Stimulated activated CD4-positive, alpha-beta T cell treated with anti-CD3 and anti-CD28 coated beads, Interleukin-1b, Interleukin-23, amount 100 ng/mL, for 1 hour (primary cell): Measurements from ENCODE around the gene RNF113A.
"Not testable (repeated sequence)": the region's sequence is repeated elsewhere in the genome, so short reads cannot be mapped to it uniquely, and the experiment has no call there.

ENCODE experiments used
- DNase-seq, 2 donors: peaks; one replicate each; pipeline ENCODE4 v3.0.0-alpha.2; 2020; ENCODE audit warnings: low read depth in 2 of 2

The RNF113A gene

GRCh38 chrX:119871599-119872395 lies at the start of gene RNF113A, which contains the start of gene NDUFA1:
Gene RNF113A, minus strand, starts transcription at chrX:119871733. Its CDS starts 120 bp downstream, at chrX:119871613.
Gene NDUFA1, plus strand, starts transcription at chrX:119871832. Its CDS starts 80 bp downstream, at chrX:119871912.
- DNase-seq = peak; percentile 47 to 52

- DNase-seq = no peak
These were observed 48.5 kb upstream of the RNF113A start for GRCh38 chrX:119919835-119920585.

GRCh38 chrX:119917877-119918276 lies 46.3 kb upstream of the RNF113A start:
- DNase-seq = no peak

DNA sequence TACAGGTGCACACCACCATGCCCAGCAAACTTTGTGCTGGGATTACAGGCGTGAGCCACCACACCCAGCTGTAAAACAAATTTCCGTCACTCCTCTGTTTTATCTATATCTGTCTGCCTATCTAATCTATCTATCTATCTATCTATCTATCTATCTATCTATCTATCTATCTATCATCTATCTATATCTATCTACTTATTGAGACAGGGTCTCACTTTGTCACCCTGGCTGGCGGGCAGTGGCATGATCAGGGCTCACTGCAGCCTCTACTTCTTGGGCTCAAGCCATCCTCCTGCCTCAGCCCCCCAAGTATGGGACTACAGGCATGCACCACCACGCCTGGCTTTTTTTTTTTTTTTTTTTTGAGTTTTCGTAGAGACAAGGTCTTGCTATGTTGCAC lies 44.8 kb upstream of the RNF113A start:
- no peak for DNase-seq

DNA sequence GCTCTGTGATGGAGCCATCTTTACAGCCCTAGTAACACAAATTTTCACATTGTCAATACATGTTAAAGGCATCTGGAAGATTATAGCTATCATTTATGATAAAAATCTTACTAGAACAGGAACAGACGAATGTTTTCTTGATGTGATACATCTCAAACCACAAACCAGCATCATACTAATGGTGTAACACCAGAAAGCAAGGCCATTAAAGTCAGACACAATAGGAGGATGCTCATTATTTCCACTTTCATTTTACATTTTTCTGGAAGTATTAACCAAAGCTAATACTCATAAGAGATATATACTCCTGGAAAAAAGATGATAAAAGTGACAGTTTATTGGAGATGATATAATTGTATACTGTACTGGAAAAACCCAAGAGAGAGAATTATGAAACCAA lies 29.4 kb upstream of the RNF113A start:
- no peak for DNase-seq

GRCh38 chrX:119899125-119899524 lies 27.6 kb upstream of the RNF113A start:
- no peak for DNase-seq

- no peak for DNase-seq
These were observed 24.4 kb upstream of the RNF113A start, which contains the start of gene AKAP14 for GRCh38 chrX:119895843-119896326. Gene AKAP14, plus strand, starts transcription at chrX:119895893. Its CDS starts 7,331 bp downstream, at chrX:119903224.

DNA sequence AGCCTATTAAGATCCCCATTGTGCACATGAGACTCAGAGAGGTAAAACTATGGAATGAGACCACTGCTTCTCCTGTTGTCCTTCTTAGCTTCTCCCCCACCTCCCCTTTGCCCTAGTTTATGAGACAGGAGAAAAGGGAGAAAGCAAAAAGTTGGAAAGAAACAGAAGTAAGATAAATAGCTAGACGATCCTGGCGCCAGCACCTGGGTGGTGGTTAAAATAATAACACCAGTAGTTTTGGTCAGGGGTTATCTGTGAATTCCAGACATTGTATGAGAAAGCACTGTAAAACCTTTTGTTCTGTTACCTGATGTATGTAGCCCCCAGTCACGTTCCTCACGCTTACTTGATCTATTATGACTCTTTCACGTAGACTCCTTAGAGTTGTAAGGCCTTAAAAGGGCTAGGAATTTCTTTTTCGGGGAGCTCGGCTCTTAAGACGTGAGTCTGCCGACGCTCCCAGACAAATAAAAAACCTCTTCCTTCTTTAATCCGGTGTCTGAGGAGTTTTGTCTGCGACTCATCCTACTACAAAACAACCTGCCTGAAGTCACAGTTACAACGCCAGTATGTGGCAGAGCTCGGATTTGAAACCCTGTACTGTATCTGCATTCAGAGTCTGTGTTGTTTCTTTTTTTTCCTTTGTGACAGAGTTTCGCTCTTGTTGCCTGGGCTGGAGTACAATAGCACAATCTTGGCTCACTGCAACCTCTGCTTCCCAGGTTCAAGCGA lies 20.6 kb upstream of the RNF113A start:
- not testable (repeated sequence) for DNase-seq

GRCh38 chrX:119890626-119891025 lies 19.1 kb upstream of the RNF113A start:
- DNase-seq = not testable (repeated sequence)

GRCh38 chrX:119887721-119888425 lies 16.3 kb upstream of the RNF113A start:
- no peak for DNase-seq

- DNase-seq = no peak
These were observed 14.3 kb upstream of the RNF113A start for GRCh38 chrX:119885554-119886428.

- DNase-seq = no peak
These were observed 9.3 kb upstream of the RNF113A start for GRCh38 chrX:119880552-119881437.

- DNase-seq = no peak
These were observed 8.5 kb upstream of the RNF113A start for GRCh38 chrX:119880076-119880475.

DNA sequence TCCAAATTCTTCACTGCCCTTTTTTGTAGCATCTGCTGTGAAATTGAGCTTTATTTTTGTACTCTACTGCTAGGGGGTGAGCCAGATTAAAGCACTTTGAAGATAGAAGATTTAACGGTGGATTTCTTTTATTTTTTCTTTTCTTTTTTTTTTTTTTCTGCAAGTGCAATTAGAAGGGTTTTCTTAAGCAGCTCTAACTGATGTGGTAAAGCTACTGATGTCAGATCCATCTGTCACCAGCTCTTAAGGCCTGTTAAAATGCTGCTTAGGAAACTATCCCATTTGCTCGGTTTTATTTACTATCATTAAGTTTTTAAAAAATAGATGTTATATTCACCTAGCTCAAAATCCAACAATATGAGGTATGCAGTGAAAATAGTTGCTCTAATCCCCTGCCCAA lies 7.2 kb upstream of the RNF113A start:
- DNase-seq = no peak

DNA sequence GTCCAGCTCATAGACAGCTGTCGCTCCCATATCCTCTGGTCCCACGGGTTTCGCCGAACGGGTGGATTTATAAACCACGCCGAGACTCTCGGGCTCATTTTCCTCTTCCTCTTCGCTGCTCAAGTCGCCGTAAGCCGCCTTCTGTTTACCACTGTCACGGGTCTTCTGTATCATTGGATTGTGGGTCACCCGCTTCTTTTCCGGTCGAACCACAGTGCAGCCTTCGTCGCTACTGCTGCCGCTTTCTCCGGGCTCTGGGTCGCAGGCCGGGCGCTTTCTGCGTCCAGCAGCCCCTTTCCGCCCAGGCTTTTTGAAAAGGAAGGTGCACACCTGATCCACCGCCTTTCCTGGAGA lies 311 bp downstream of the RNF113A start:
- no peak for DNase-seq

- no peak for DNase-seq
These were observed 854 bp downstream of the RNF113A start for GRCh38 chrX:119870626-119871131.

GRCh38 chrX:119853444-119853843 lies 18.1 kb downstream of the RNF113A start:
- DNase-seq = no peak

DNA sequence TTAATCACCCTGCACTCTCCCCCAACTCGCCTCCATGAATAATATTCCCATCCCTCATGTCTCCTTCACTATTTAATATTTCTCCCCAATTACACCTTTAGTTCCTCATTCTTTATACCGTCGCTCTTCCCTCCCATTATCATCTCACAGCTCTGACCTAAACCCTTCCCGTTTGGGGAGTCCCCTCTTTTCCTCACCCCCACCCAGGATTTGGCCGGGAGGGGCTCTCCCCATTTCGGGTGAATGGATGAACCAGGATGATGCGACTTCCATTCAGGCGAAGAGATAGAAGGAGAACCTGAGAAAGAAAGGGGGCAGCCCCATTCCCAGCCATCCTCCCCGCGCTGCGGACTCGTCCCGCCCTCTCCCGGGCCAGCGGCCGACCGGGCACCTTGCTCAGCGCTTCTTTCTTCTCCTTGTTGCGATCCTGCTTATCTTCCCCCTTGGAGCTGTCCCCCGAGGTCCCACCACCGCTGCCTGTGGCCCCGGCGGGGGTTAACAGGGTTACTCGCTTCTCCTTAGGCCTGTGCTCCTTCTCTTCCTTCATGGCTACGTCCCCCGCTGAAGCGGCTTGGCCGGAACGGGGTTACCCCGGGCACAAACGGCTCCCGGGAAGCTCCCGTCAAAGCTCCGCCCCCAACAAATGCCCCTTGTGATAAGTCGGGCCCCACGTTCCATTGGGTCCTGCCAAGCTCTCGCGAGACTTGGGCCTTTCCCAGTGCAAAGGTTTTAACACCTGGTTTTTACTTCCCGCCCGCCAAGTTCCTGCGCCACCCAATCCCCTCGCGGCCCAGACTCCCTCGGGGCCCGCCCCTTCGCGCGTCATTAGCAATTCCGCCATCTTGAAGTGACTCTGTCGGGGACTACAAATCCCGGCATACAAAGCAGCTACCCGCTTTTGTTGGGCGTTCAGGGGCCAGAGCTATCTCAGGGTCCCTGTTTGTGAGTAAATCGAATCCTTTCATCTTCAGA lies 18.9 kb downstream of the RNF113A start, which contains the start of gene UPF3B:
Gene UPF3B (minus strand): TSS at position 582 of the 972 bp plus-strand sequence. CDS start 35 bp downstream, at position 547.
- DNase-seq = peak; percentile 72 to 86
